GM10266 (cell line): ENCODE measurements around the gene TCF4.

Source experiments
- DNase-seq: peaks from one replicate; pipeline ENCODE4 v3.0.0; 2012; ENCODE audit errors: extremely low spot score
- CTCF ChIP-seq: IDR thresholded peaks from 2 replicates; pipeline ENCODE4 v1.5.1; 2012; ENCODE audit warnings: mild to moderate bottlenecking, low read depth; ENCODE audit not compliant: control insufficient read depth, insufficient read depth; ENCODE audit errors: missing control alignments

Gene TCF4

GRCh38 chr18:55221622-55222021 lies 366.4 kb downstream of the TCF4 start:
- no peak for TF ChIP-seq CTCF
- DNase-seq: no peak

- no peak for TF ChIP-seq CTCF
- DNase-seq: peak; percentile 7
Measured at GRCh38 chr18:55220523-55220922, 367.5 kb downstream of the TCF4 start.

GRCh38 chr18:55219823-55220222 lies 368.2 kb downstream of the TCF4 start:
- no peak for TF ChIP-seq CTCF
- no peak for DNase-seq

- no peak for TF ChIP-seq CTCF
- DNase-seq: no peak
Measured at GRCh38 chr18:55219059-55219458, 368.9 kb downstream of the TCF4 start.

GRCh38 chr18:55214969-55215368 lies 373.0 kb downstream of the TCF4 start:
- TF ChIP-seq CTCF: no peak
- no peak for DNase-seq

- no peak for TF ChIP-seq CTCF
- no peak for DNase-seq
Measured at GRCh38 chr18:55214534-55214933, 373.5 kb downstream of the TCF4 start.

GRCh38 chr18:55213586-55213985 lies 374.4 kb downstream of the TCF4 start:
- TF ChIP-seq CTCF: no peak
- DNase-seq: no peak
